H1 (cell line): Measurements from ENCODE around the gene ADGRB3. TPM values are rescaled to one million over a fixed set of nuclear protein-coding genes. Genes with fewer than 3 reads are reported as not detected.

ENCODE experiments used
- CTCF ChIA-PET: fragments of 300-600 bp; sonication (Branson Sonifier 250); formaldehyde crosslinking; loops from one replicate; lab custom pipeline; 2021; ENCODE audit not compliant: partially characterized antibody; lab: Charles Lee
- POLR2A ChIA-PET: fragments of 300-600 bp; sonication (Branson Sonifier 250); formaldehyde crosslinking; loops from one replicate; lab custom pipeline; 2021; ENCODE audit warnings: inconsistent platforms; ENCODE audit not compliant: partially characterized antibody; lab: Charles Lee
- DNase-seq, 2 experiments: peaks; one replicate each; pipeline versions ENCODE4 v3.0.0 to v3.0.0-alpha.2; 2010 to 2022; ENCODE audit warnings: low spot score in 2 of 2, low read depth in 1 of 2, mixed read lengths in 1 of 2
- FAIRE-seq: peaks from 2 replicates; lab custom pipeline; 2011; peaks lifted over from hg19 to GRCh38; lab: Jason Lieb, UNC
- H2AFZ ChIP-seq: 2 replicates; pipeline ENCODE4 v1.8.1; 2012; ENCODE audit warnings: low read length, inconsistent platforms
- H2AK5ac ChIP-seq: 2 replicates; pipeline ENCODE4 v1.6.1; 2013; ENCODE audit warnings: low read depth, low read length
- H2BK120ac ChIP-seq: replicated peaks from 2 replicates; pipeline ENCODE3; 2013; ENCODE audit warnings: low read depth, low read length, inconsistent platforms
- H2BK12ac ChIP-seq: 2 replicates; pipeline ENCODE4 v1.6.1; 2013; ENCODE audit warnings: low read depth, low read length
- H2BK15ac ChIP-seq: 2 replicates; pipeline ENCODE4 v1.6.1; 2013; ENCODE audit warnings: low read length
- H2BK20ac ChIP-seq: 2 replicates; pipeline ENCODE4 v1.6.1; 2013; ENCODE audit warnings: low read length
- H2BK5ac ChIP-seq: 2 replicates; pipeline ENCODE4 v1.6.1; 2013; ENCODE audit warnings: low read depth, low read length
- H3K14ac ChIP-seq: 2 replicates; pipeline ENCODE4 v1.6.1; 2013; ENCODE audit warnings: inconsistent platforms; ENCODE audit not compliant: insufficient read length
- H3K18ac ChIP-seq: 2 replicates; pipeline ENCODE4 v1.6.1; 2013; ENCODE audit warnings: low read length; ENCODE audit errors: extremely low read depth
- H3K23ac ChIP-seq: 2 replicates; pipeline ENCODE4 v1.6.1; 2013; ENCODE audit warnings: inconsistent platforms; ENCODE audit not compliant: insufficient read length
- H3K23me2 ChIP-seq: 2 replicates; pipeline ENCODE4 v1.6.1; 2013; ENCODE audit warnings: low read depth, low read length
- H3K27ac ChIP-seq: 2 replicates; pipeline ENCODE4 v1.6.1; 2011; ENCODE audit warnings: low read depth, low read length, inconsistent platforms
- H3K27me3 ChIP-seq, 4 experiments: replicated peaks in 1 of 4; 1 replicate in 1 of 4; 2 replicates in 3 of 4; pipeline versions ENCODE4 v1.6.1 to v1.8.1; 2011 to 2013; ENCODE audit warnings: low read length in 3 of 4, mild to moderate bottlenecking in 3 of 4, inconsistent platforms in 2 of 4, mixed read lengths in 2 of 4, moderate library complexity in 1 of 4; ENCODE audit not compliant: control insufficient read depth in 3 of 4, insufficient read depth in 3 of 4; ENCODE audit errors: extremely low read depth in 1 of 4
- H3K36me3 ChIP-seq, 4 experiments: 2 replicates each; pipeline versions ENCODE4 v1.6.1 to v1.8.1; 2011 to 2013; ENCODE audit warnings: mild to moderate bottlenecking in 4 of 4, low read length in 3 of 4, moderate library complexity in 2 of 4, control low read depth in 1 of 4, inconsistent platforms in 1 of 4; ENCODE audit not compliant: insufficient read depth in 4 of 4, control insufficient read depth in 2 of 4
- H3K4ac ChIP-seq: replicated peaks from 2 replicates; pipeline ENCODE3; 2013; ENCODE audit warnings: low read length, low read depth, mixed read lengths, inconsistent platforms; ENCODE audit not compliant: insufficient read length
- H3K4me1 ChIP-seq, 4 experiments: replicated peaks in 1 of 4; 1 replicate in 1 of 4; 2 replicates in 3 of 4; pipeline versions ENCODE4 v1.6.1 to v1.8.1; 2011 to 2013; ENCODE audit warnings: low read length in 3 of 4, inconsistent platforms in 2 of 4, mixed read lengths in 1 of 4; ENCODE audit not compliant: insufficient read depth in 4 of 4, control insufficient read depth in 3 of 4
- H3K4me2 ChIP-seq, 2 experiments: 2 replicates each; pipeline versions ENCODE4 v1.6.1 to v1.8.1; 2011 to 2013; ENCODE audit warnings: low read depth in 2 of 2, low read length in 2 of 2, control low read depth in 1 of 2, inconsistent platforms in 1 of 2, mild to moderate bottlenecking in 1 of 2; ENCODE audit not compliant: insufficient read depth in 1 of 2
- H3K4me3 ChIP-seq, 4 experiments: fragments of 200-600, 300-600 bp in 1 of 4; sonication (generic), shearing (Covaris generic), sonication (Bioruptor Twin) in 1 of 4; 2 replicates each; pipeline versions ENCODE4 v1.5.1 to v1.8.1; 2011 to 2016; ENCODE audit warnings: low read length in 4 of 4, low read depth in 3 of 4, control low read depth in 2 of 4, inconsistent platforms in 2 of 4, mild to moderate bottlenecking in 2 of 4, mixed read lengths in 1 of 4, moderate library complexity in 1 of 4; ENCODE audit not compliant: insufficient read depth in 2 of 4; ENCODE audit errors: extremely low read depth in 1 of 4
- H3K56ac ChIP-seq: replicated peaks from 2 replicates; pipeline ENCODE3; 2013; ENCODE audit warnings: low read depth, mild to moderate bottlenecking, mixed read lengths, low read length, inconsistent platforms; ENCODE audit not compliant: insufficient read length
- H3K79me1 ChIP-seq: 2 replicates; pipeline ENCODE4 v1.6.1; 2013; ENCODE audit warnings: low read depth, low read length, control low read depth
- H3K79me2 ChIP-seq, 2 experiments: 2 replicates each; pipeline versions ENCODE4 v1.6.1 to v1.8.1; 2012 to 2013; ENCODE audit warnings: low read length in 2 of 2, mild to moderate bottlenecking in 2 of 2, inconsistent platforms in 1 of 2; ENCODE audit not compliant: insufficient read depth in 2 of 2, control insufficient read depth in 1 of 2
- H3K9ac ChIP-seq, 4 experiments: replicated peaks in 1 of 4; 1 replicate in 1 of 4; 2 replicates in 3 of 4; pipeline versions ENCODE4 v1.6.1 to v1.8.1; 2011 to 2013; ENCODE audit warnings: low read depth in 3 of 4, low read length in 3 of 4, control low read depth in 2 of 4, mild to moderate bottlenecking in 2 of 4, moderate library complexity in 2 of 4, inconsistent platforms in 1 of 4; ENCODE audit errors: extremely low read depth in 1 of 4
- H3K9me3 ChIP-seq, 2 experiments: 2 replicates each; pipeline versions ENCODE4 v1.6.1 to v1.8.1; 2012 to 2013; ENCODE audit warnings: mild to moderate bottlenecking in 2 of 2, moderate library complexity in 2 of 2, control low read depth in 1 of 2, inconsistent platforms in 1 of 2, low read depth in 1 of 2, low read length in 1 of 2, mixed read lengths in 1 of 2; ENCODE audit not compliant: insufficient read depth in 2 of 2
- H4K20me1 ChIP-seq, 2 experiments: replicated peaks in 1 of 2; 2 replicates each; pipeline versions ENCODE3 to v1.8.1; 2011 to 2013; ENCODE audit warnings: inconsistent platforms in 2 of 2, low read length in 2 of 2, mild to moderate bottlenecking in 1 of 2; ENCODE audit not compliant: insufficient read depth in 2 of 2, control insufficient read depth in 1 of 2
- H4K5ac ChIP-seq: 2 replicates; pipeline ENCODE4 v1.6.1; 2013; ENCODE audit warnings: low read length, low read depth, mixed read lengths, inconsistent platforms; ENCODE audit not compliant: insufficient read length
- H4K8ac ChIP-seq: 2 replicates; pipeline ENCODE4 v1.8.0; 2013; ENCODE audit warnings: mild to moderate bottlenecking, moderate library complexity, low read length, inconsistent platforms; ENCODE audit not compliant: insufficient read depth; ENCODE audit errors: extremely low read depth
- H4K91ac ChIP-seq: replicated peaks from 2 replicates; pipeline ENCODE3; 2013; ENCODE audit warnings: low read length, mixed read lengths, inconsistent platforms; ENCODE audit not compliant: insufficient read length
- CTCF ChIP-seq, 3 experiments: IDR thresholded peaks; 1 replicate in 2 of 3; 2 replicates in 1 of 3; pipeline versions ENCODE4 v1.5.1 to v1.6.1; 2011; ENCODE audit warnings: low read length in 3 of 3, mild to moderate bottlenecking in 3 of 3, inconsistent platforms in 2 of 3, low read depth in 1 of 3, moderate library complexity in 1 of 3; ENCODE audit not compliant: insufficient read depth in 1 of 3; ENCODE audit errors: control extremely low read depth in 1 of 3
- EP300 ChIP-seq, 2 experiments: IDR thresholded peaks; 1 replicate in 1 of 2; 2 replicates in 1 of 2; pipeline ENCODE4 v1.6.1; 2011 to 2012; ENCODE audit warnings: low read depth in 2 of 2, low read length in 2 of 2, mild to moderate bottlenecking in 2 of 2, borderline replicate concordance in 1 of 2, inconsistent platforms in 1 of 2, moderate library complexity in 1 of 2
- EZH2 ChIP-seq: fragments of 200-600 bp; sonication (generic); IDR thresholded peaks from 2 replicates; pipeline ENCODE4 v1.7.1; 2012; ENCODE audit warnings: low read depth, mild to moderate bottlenecking, moderate library complexity, low read length, inconsistent platforms; ENCODE audit not compliant: severe bottlenecking
- KDM1A ChIP-seq: fragments of 200-600, 300-600 bp; sonication (generic); IDR thresholded peaks from 2 replicates; pipeline ENCODE4 v1.7.1; 2016; ENCODE audit warnings: mild to moderate bottlenecking, low read length, borderline replicate concordance
- MAX ChIP-seq: IDR thresholded peaks from 2 replicates; pipeline ENCODE4 v1.6.1; 2012; ENCODE audit warnings: inconsistent platforms
- SIX5 ChIP-seq: IDR thresholded peaks from 2 replicates; pipeline ENCODE4 v1.6.1; 2011; ENCODE audit warnings: mild to moderate bottlenecking, low read depth, low read length
- SUZ12 ChIP-seq: fragments of 200-600 bp; sonication (generic); IDR thresholded peaks from 2 replicates; pipeline ENCODE4 v1.6.1; 2012; ENCODE audit warnings: mild to moderate bottlenecking, inconsistent platforms, low read length, moderate library complexity, mixed read lengths
- TCF12 ChIP-seq: IDR thresholded peaks from 2 replicates; pipeline ENCODE4 v1.6.1; 2011; ENCODE audit warnings: low read depth, mild to moderate bottlenecking, low read length
- USF2 ChIP-seq: IDR thresholded peaks from 2 replicates; pipeline ENCODE4 v1.6.1; 2011; ENCODE audit warnings: low read length, improper control_type of control experiment
- ZNF274 ChIP-seq: IDR thresholded peaks from 2 replicates; pipeline ENCODE4 v1.7.0; 2012; ENCODE audit warnings: low read length, borderline replicate concordance; ENCODE audit errors: extremely low read depth
- WGBS, 2 experiments: shearing (Covaris generic) in 1 of 2; methylation state at CpG; one replicate each; pipeline versions ENCODE4 v1.1.6 to v1.1.7; 2013 to 2015; ENCODE audit warnings: low lambda C conversion rate in 2 of 2, mixed read lengths in 2 of 2, inconsistent platforms in 1 of 2, low coverage in 1 of 2, missing lambda C conversion rate in 1 of 2; ENCODE audit not compliant: insufficient replicate concordance in 2 of 2, insufficient coverage in 1 of 2, insufficient read length in 1 of 2; ENCODE audit errors: extremely low coverage in 1 of 2, missing lambda C conversion rate in 1 of 2; 5-methylcytosine and 5-hydroxymethylcytosine counted together
- polyA plus RNA-seq, 7 experiments: library from polyadenylated mRNA; depleted of rRNA in 3 of 7; stranded (reverse) in 5 of 7; unstranded in 2 of 7; fragments of >200 nt in 5 of 7; fragments of 200-250 nt in 2 of 7; gene quantifications; 1 replicate in 5 of 7; 2 replicates in 1 of 7; 4 replicates in 1 of 7; pipeline versions ENCODE4 v1.2.1 to v1.2.3, GENCODE V29; 2011 to 2013; ENCODE audit warnings: missing spikeins in 2 of 7, mixed read lengths in 2 of 7
- total RNA-seq: library from RNA; stranded (reverse); fragmentation: NEBNext Ultra II Directional; extraction: Animal tissue kit (Norgen Biotek cat#: 25700); gene quantifications from 2 replicates; pipeline ENCODE4 v1.2.1, GENCODE V29; 2021

ADGRB3 gene
- total and polyA plus RNA-seq, 2 of the 8 experiments (the other 6 are each of a cell fraction or from before 2014, with no cell fraction given): 0.35 to 1.2 TPM

GRCh38 chr6:69116658-69117057 is 481.6 kb downstream of the ADGRB3 start:
- Histone ChIP-seq H4K91ac (no peak overlapping the region), H3K4me3 (no peak overlapping the region), H2AK5ac (no peak overlapping the region), H4K8ac (no peak overlapping the region), H3K79me2 (no peaks in the 10 kb centered on the region), H3K23ac (no peak overlapping the region), H4K5ac (no peak overlapping the region), H2BK5ac (no peak overlapping the region), H3K79me1 (no peaks in the 10 kb centered on the region), H3K27me3 (no peaks in the 10 kb centered on the region), H3K27ac (no peak overlapping the region), H3K23me2 (no peaks in the 10 kb centered on the region), H3K4me2 (no peak overlapping the region), H3K4me1 (peaks cover 0 to 2% (median 0%) of the 10 kb centered on the region in 4 experiments; a peak in 1 of 7 replicates), H2BK20ac (no peak overlapping the region), H3K18ac (no peak overlapping the region), H4K20me1 (no peaks in the 10 kb centered on the region), H3K36me3 (peaks cover 0 to 3% (median 0%) of the 10 kb centered on the region in 4 experiments; a peak in 1 of 8 replicates), H3K4ac (no peak overlapping the region), H3K9ac (no peak overlapping the region), H2BK12ac (no peak overlapping the region), H3K56ac (no peak overlapping the region), H2BK120ac (no peak overlapping the region), H3K14ac (no peak overlapping the region), H2BK15ac (no peak overlapping the region), H2AFZ (no peak overlapping the region), H3K9me3 (peaks cover 0 to 4% of the 10 kb centered on the region in 2 experiments; a peak in 2 of 4 replicates)
- WGBS, 2 experiments: 76% methylated on average over 2 of the region's 2 CpGs; no CpG with 5 or more reads in 1 of the 2 experiments
- ChIA-PET POLR2A (no interaction called here), CTCF (no interaction called here)
- DNase-seq: no peak
- FAIRE-seq: no peak
- TF ChIP-seq SUZ12 (no peak), SIX5 (no peak), USF2 (no peak), ZNF274 (no peak), TCF12 (no peak), KDM1A (no peak), CTCF (IDR thresholded peaks at IDR 0.05; ENCODE audit: control extremely low read depth in 1 of 3, insufficient read depth in 1 of 3, low read depth in 1 of 3, low read length in 3 of 3) (no peak), EP300 (IDR thresholded peaks at IDR 0.05; ENCODE audit: borderline replicate concordance in 1 of 2, low read depth in 2 of 2, low read length in 2 of 2) (no peak), MAX (no peak), EZH2 (no peak)
